ENCODE measurements around the gene WDR5. TPM values are rescaled to one million over a fixed set of nuclear protein-coding genes. Genes with fewer than 3 reads are reported as not detected.

Gene WDR5
- total RNA-seq, 1 donor from 2014 or later: 16.7 TPM

- peaks cover 0 to 92% of the 10 kb centered on the region in 2 donors for H3K36me3 ChIP-seq
Measured at GRCh38 chr9:134152488-134152887, 16.6 kb downstream of the WDR5 start.

GRCh38 chr9:134153450-134153849 is 17.6 kb downstream of the WDR5 start:
- Histone ChIP-seq H3K27ac (no peak overlapping the region), H3K4me1 (no peaks in the 10 kb centered on the region), H3K4me3 (no peak overlapping the region), H3K36me3 (peaks cover 0 to 95% of the 10 kb centered on the region in 2 donors), H3K27me3 (no peaks in the 10 kb centered on the region), H3K9me3 (no peaks in the 10 kb centered on the region)
- DNase-seq (ENCODE audit: extremely low spot score in 2 of 2): no peak
- intact Hi-C loops (cut with DNase I): no loop called here
- TF ChIP-seq CTCF (IDR thresholded peaks at IDR 0.05) (no peak), POLR2A (IDR thresholded peaks at IDR 0.05) (no peak), POLR2AphosphoS5 (IDR thresholded peaks at IDR 0.05; ENCODE audit: insufficient read depth in 1 of 2, low read depth in 1 of 2) (no peak)

More at GRCh38 chr9:134152488-134152887, 16.6 kb downstream of the WDR5 start:
- Histone ChIP-seq H3K4me1 (no peaks in the 10 kb centered on the region), H3K4me3 (no peak overlapping the region), H3K27ac (no peak overlapping the region), H3K27me3 (no peaks in the 10 kb centered on the region), H3K9me3 (no peaks in the 10 kb centered on the region)
- no peak for DNase-seq (ENCODE audit: extremely low spot score in 2 of 2)
- no peak for TF ChIP-seq POLR2A (IDR thresholded peaks at IDR 0.05)
- no peak for TF ChIP-seq CTCF (IDR thresholded peaks at IDR 0.05)
- no peak for TF ChIP-seq POLR2AphosphoS5 (IDR thresholded peaks at IDR 0.05; ENCODE audit: insufficient read depth in 1 of 2, low read depth in 1 of 2)
- intact Hi-C loops (cut with DNase I): no loop called here

DNA sequence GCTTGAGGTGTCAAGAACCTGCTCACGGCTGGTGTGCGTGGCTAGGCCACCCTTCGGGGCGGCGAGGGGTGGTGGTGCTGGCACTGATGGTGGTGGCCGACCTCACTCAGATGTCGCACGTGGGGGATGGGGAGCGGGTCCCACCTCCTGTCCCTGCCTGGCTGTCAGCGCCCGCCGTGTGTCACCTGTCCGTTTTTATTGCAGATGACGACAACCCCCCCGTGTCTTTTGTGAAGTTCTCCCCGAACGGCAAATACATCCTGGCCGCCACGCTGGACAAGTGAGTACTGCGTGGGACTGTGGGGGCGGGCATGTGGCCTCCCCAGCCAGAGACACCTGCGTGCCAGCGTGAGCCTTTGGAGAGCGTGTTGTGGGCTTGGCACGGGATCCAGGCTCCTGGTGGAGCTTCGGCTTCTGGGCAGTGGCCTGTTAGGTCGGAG is 18.4 kb downstream of the WDR5 start:
- Histone ChIP-seq H3K9me3 (no peaks in the 10 kb centered on the region), H3K27me3 (no peaks in the 10 kb centered on the region), H3K4me1 (no peaks in the 10 kb centered on the region), H3K27ac (no peak overlapping the region), H3K36me3 (peaks cover 0 to 95% of the 10 kb centered on the region in 2 donors), H3K4me3 (no peak overlapping the region)
- intact Hi-C loops (cut with DNase I): no loop called here
- no peak for DNase-seq (ENCODE audit: extremely low spot score in 2 of 2)
- no peak for TF ChIP-seq POLR2AphosphoS5 (IDR thresholded peaks at IDR 0.05; ENCODE audit: insufficient read depth in 1 of 2, low read depth in 1 of 2)
- no peak for TF ChIP-seq POLR2A (IDR thresholded peaks at IDR 0.05)
- no peak for TF ChIP-seq CTCF (IDR thresholded peaks at IDR 0.05)

DNA sequence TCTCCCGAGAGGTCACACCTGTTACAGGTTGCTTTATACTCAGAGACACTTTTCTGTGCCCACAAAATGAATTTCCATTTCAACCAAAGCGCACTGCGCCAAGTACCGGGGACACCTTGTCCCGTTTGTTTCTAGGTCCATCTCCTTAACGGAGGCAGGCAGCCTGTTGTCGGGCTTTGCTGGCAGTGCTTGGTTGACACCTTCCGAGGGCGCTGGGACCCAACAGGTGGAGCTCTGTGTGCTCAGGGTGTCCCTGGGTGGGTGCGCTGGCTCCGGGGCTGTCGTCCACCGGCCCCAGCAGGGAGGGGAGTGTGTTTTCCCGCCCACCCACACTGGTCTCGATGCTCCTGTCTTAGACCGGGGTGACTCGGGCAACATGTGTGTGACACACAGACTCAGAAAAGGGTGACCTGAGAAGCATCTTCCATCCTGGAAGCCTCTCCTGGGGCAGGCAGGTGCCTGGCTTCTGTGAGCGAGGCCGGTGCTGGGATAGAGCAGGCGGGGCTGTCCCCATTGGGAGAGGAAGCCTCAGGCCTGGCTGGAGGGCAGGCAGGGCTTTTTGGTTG is 20.0 kb downstream of the WDR5 start:
- intact Hi-C loops (cut with DNase I): no loop called here
- DNase-seq (ENCODE audit: extremely low spot score in 2 of 2): no peak
- no peaks in the 10 kb centered on the region for H3K27me3 ChIP-seq
- no peak overlapping the region for H3K27ac ChIP-seq
- H3K36me3 ChIP-seq: peaks cover 0 to 81% of the 10 kb centered on the region in 2 donors
- TF ChIP-seq POLR2A (IDR thresholded peaks at IDR 0.05) (no peak), POLR2AphosphoS5 (IDR thresholded peaks at IDR 0.05; ENCODE audit: insufficient read depth in 1 of 2, low read depth in 1 of 2) (no peak), CTCF (IDR thresholded peaks at IDR 0.05) (no peak)
- H3K9me3 ChIP-seq: no peaks in the 10 kb centered on the region
- H3K4me3 ChIP-seq: no peak overlapping the region
- no peaks in the 10 kb centered on the region for H3K4me1 ChIP-seq

DNA sequence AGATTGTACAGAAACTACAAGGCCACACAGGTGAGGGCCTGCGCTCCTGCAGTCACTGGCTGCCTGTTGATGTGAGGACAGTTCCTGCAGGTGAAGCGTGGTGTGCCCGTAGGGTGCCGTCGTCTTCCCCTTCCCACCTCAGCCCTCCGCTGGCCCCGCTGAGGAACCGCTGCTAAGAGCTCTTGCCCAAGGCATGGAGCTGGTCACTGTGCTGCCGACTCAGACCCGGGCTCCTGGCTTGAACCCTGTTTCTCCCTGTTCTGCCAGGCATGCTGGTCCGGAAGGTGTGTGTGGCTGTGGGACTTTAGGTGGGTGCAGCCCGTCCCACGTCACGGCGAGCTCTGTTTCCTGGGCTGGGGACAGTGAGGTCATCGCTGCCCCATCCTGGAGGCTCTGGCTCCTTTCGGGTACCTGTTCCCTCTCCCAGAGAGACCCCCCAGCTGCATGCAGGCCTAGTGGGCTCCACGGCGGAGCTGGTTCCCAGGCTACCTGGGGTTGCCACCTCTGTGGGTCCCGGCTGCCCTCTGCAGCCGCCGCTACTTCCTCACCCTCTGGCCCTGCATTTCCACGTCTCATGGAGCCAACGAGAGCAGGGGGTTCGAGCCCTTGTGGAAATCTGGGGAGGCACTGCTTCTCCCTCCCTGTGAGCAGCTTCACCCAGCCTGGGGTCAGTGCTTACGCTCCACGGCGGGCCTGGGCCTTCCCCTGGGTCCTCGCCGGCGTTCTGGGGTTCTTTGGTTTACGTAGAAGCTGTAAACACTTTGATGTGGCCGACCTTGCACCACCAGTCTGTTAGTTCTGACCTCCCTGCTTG is 20.9 kb downstream of the WDR5 start:
- no peaks in the 10 kb centered on the region for H3K9me3 ChIP-seq
- H3K4me3 ChIP-seq: no peak overlapping the region
- no peak overlapping the region for H3K27ac ChIP-seq
- intact Hi-C loops (cut with DNase I): no loop called here
- TF ChIP-seq POLR2AphosphoS5 (IDR thresholded peaks at IDR 0.05; ENCODE audit: insufficient read depth in 1 of 2, low read depth in 1 of 2): no peak
- no peak for TF ChIP-seq POLR2A (IDR thresholded peaks at IDR 0.05)
- no peak for TF ChIP-seq CTCF (IDR thresholded peaks at IDR 0.05)
- H3K36me3 ChIP-seq: peaks cover 0 to 73% of the 10 kb centered on the region in 2 donors
- no peak for DNase-seq (ENCODE audit: extremely low spot score in 2 of 2)
- no peaks in the 10 kb centered on the region for H3K4me1 ChIP-seq
- no peaks in the 10 kb centered on the region for H3K27me3 ChIP-seq

Data from vagina (tissue), 2 donors.